Esophagus squamous epithelium (tissue), 5 donors: ENCODE data around the gene IGF2BP1. TPM values are rescaled to one million over a fixed set of nuclear protein-coding genes. Genes with fewer than 3 reads are reported as not detected.
"Not testable (repeated sequence)": the region's sequence is repeated elsewhere in the genome, so short reads cannot be mapped to it uniquely, and the experiment has no call there.

Source experiments
- DNase-seq: peaks from one replicate; lab custom pipeline; 2025; lab: John Stamatoyannopoulos, UW
- H3K27ac ChIP-seq, 4 donors: fragments of 200-600 bp; sonication (generic); one replicate each; pipeline ENCODE4 v1.5.1; 2016 to 2019; ENCODE audit warnings: mild to moderate bottlenecking in 1 of 4
- H3K27me3 ChIP-seq, 4 donors: fragments of 200-600 bp; sonication (generic); 1 replicate in 3 of 4; 2 replicates in 1 of 4; pipeline versions ENCODE4 v1.5.1 to v1.6.0; 2017 to 2021; ENCODE audit warnings: antibody characterized with exemption in 1 of 4
- H3K36me3 ChIP-seq, 3 donors: fragments of 200-600 bp; sonication (generic); one replicate each; pipeline ENCODE4 v1.5.1; 2016 to 2019
- H3K4me1 ChIP-seq, 3 donors: fragments of 200-600 bp; sonication (generic); one replicate each; pipeline ENCODE4 v1.5.1; 2017 to 2019
- H3K4me3 ChIP-seq, 4 donors: fragments of 200-600 bp; sonication (generic); 1 replicate in 3 of 4; 2 replicates in 1 of 4; pipeline ENCODE4 v1.5.1; 2016 to 2019; ENCODE audit warnings: mild to moderate bottlenecking in 2 of 4, moderate library complexity in 1 of 4
- H3K9me3 ChIP-seq, 3 donors: fragments of 200-600 bp; sonication (generic); one replicate each; pipeline ENCODE4 v1.5.1; 2016 to 2019
- POLR2A ChIP-seq, 4 donors: fragments of 450-650 bp; IDR thresholded peaks; one replicate each; pipeline ENCODE4 v1.6.1; 2017; ENCODE audit warnings: antibody characterized with exemption in 4 of 4, mild to moderate bottlenecking in 4 of 4, moderate library complexity in 3 of 4
- WGBS, 2 donors: methylation state at CpG; one replicate each; pipeline ENCODE4 v1.1.5; 2018; 5-methylcytosine and 5-hydroxymethylcytosine counted together
- intact Hi-C: fragments of 100-400 bp; cut with DNase I; formaldehyde crosslinking; loops from one replicate; pipeline ENCODE4 v1.15.0; 2022
- total RNA-seq, 4 donors: library from RNA; depleted of rRNA; stranded (reverse); fragments of >200 nt; gene quantifications; one replicate each; pipeline ENCODE4 v1.1.0, GENCODE V29; 2016
- TF ChIP-seq, protein P1 (sequence below), 6 experiments: fragments of 450-650 bp in 4 of 6; fragments of 200-600 bp in 2 of 6; sonication (generic) in 2 of 6; IDR thresholded peaks; one replicate each; pipeline ENCODE4 v1.5.1; 2016 to 2019; ENCODE audit warnings: antibody characterized with exemption in 6 of 6, mild to moderate bottlenecking in 4 of 6, moderate library complexity in 4 of 6
- donor health status: DM: yes; HTN: yes; CAD: no.

The IGF2BP1 gene
- total RNA-seq, 4 donors from 2014 or later, result not detected

DNA sequence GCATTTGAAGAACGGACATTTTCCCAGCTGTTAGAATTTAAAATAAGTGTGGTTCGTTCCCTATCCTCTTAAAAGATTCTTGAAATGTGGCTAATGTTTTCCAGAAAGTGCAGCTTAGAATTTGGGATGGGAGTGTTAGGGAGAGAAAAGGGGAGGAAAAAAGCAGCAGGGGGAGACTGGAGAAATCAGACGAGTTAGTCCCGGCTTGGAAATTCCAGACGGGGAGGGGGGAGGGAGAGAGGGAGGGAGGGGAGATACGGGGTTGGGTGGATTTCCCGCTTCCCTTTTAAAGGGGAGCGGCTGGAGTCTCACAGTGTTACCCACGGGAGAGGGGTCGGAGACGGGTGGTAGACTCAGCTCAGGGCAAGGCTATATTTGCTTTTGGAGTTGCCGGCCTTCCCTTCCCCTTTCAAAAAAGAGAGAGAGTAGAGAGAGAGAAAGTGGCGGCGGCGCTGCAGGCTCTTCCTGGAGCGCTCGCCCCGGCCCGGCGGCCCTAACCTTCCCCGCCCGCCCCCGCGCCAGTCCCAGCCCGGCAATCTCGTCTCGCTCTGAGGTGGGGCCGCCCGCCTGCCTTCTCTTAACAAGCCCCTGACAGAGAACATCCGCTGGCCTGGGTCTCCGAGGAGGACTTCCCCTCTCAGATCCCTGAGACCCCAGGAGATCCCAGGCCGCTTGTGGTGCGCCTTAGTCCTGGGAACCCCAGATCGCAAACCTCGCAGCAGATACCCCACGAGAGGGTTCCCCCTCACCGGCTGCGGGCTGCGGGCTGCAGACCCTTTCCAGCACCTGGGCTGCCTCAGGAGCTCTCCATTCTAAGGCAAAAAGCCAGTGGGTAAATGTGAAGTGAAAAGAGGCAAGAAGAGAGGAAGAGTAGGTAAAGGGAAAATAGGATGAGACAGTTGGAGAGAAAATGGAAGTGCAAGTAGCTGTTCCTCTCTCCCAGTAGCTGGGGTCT, 6.6 kb downstream of the IGF2BP1 start:
- DNase-seq, result no peak
- no peak for TF ChIP-seq POLR2A (IDR thresholded peaks at IDR 0.05)
- TF ChIP-seq, protein P1, sequence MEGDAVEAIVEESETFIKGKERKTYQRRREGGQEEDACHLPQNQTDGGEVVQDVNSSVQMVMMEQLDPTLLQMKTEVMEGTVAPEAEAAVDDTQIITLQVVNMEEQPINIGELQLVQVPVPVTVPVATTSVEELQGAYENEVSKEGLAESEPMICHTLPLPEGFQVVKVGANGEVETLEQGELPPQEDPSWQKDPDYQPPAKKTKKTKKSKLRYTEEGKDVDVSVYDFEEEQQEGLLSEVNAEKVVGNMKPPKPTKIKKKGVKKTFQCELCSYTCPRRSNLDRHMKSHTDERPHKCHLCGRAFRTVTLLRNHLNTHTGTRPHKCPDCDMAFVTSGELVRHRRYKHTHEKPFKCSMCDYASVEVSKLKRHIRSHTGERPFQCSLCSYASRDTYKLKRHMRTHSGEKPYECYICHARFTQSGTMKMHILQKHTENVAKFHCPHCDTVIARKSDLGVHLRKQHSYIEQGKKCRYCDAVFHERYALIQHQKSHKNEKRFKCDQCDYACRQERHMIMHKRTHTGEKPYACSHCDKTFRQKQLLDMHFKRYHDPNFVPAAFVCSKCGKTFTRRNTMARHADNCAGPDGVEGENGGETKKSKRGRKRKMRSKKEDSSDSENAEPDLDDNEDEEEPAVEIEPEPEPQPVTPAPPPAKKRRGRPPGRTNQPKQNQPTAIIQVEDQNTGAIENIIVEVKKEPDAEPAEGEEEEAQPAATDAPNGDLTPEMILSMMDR (IDR thresholded peaks at IDR 0.05), result no peak
- no peaks in the 10 kb centered on the region for H3K9me3 ChIP-seq
- intact Hi-C loops, result no loop called here
- peaks cover 0 to 100% (median 45%) of the 10 kb centered on the region in 4 donors for H3K27me3 ChIP-seq
- no peak overlapping the region for H3K4me3 ChIP-seq
- no peaks in the 10 kb centered on the region for H3K36me3 ChIP-seq
- WGBS, 2 donors, result 14 to 23% methylated on average over 11 to 17 of the region's 39 CpGs
- H3K27ac ChIP-seq, result no peak overlapping the region
- H3K4me1 ChIP-seq, result peaks cover 0 to 6% (median 0%) of the 10 kb centered on the region in 3 donors

DNA sequence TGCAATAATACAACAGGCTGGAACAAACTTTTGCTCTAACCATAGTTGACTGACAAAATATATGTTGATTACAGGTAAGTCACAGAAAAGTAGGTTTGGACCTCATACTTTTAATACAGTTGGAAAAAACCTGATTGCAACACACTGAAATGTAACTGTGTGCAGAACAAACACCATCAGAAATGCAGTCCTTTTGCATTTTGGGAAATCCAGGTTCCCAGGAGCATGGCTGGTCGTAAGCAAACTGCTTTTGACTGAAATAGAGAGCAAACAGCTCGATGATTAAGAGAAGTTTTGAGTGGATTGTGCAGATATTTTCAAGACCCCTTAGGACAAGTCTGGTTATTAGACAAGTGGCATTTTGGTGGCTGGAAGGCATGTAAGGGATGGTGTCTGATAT, 8.0 kb downstream of the IGF2BP1 start:
- Histone ChIP-seq H3K36me3 (no peaks in the 10 kb centered on the region), H3K9me3 (no peaks in the 10 kb centered on the region), H3K27me3 (peaks cover 0 to 100% (median 40%) of the 10 kb centered on the region in 4 donors), H3K4me3 (no peak overlapping the region), H3K4me1 (peaks cover 0 to 6% (median 0%) of the 10 kb centered on the region in 3 donors), H3K27ac (no peak overlapping the region)
- DNase-seq, result no peak
- TF ChIP-seq POLR2A (IDR thresholded peaks at IDR 0.05), result no peak
- TF ChIP-seq, protein P1 (IDR thresholded peaks at IDR 0.05), result no peak
- intact Hi-C loops, result no loop called here
- WGBS, 2 donors, result 65 to 76% methylated on average over 2 of the region's 2 CpGs

DNA sequence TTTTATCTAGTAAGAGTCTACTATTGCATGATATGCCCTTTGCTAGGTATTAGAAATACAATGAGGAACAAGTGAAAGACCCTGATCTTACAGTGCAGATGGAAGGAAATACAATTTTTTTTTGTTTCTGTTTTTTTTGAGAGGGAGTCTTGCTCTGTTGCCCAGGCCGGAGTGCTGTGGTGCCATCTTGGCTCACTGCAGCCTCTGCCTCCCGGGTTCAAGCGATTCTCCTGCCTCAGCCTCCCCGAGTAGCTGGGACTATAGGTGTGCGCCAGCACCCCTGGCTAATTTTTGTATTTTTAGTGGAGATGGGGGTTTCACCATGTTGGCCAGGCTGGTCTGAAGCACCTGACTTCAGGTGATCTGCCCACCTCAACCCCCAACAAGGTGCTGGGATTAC, 11.7 kb downstream of the IGF2BP1 start:
- H3K4me1 ChIP-seq, DNase-seq, H3K9me3 ChIP-seq, intact Hi-C loops, H3K27ac ChIP-seq, H3K36me3 ChIP-seq, H3K4me3 ChIP-seq: not testable (repeated sequence)
- WGBS, 2 donors, result 85 to 88% methylated on average over 5 of the region's 5 CpGs
- peaks cover 0 to 100% (median 30%) of the 10 kb centered on the region in 4 donors for H3K27me3 ChIP-seq

DNA sequence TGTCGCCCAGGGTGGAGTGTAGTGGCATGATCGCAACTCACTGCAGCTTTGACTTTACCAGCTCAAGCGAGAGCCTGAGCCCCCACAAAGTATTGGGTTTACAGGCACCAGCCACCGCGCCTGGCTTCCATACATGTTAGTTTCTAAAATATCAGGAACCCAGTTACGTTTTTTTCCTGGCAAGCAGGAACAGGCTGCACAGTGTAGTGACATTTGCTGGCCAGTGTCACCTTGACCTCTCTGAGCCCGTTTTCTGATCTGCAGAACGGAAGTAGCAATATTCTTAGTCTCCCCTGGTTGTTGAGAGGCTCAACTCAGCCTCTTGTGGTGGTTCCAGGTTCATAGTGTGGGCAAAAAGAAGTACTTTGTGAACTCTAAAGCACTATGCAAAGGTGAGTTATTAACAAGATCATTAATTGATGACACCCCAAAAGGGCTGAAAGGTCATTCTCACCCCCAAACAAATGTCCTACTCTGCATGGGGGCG, 15.6 kb downstream of the IGF2BP1 start:
- no peak for DNase-seq
- H3K27ac ChIP-seq, result no peak overlapping the region
- no peaks in the 10 kb centered on the region for H3K9me3 ChIP-seq
- intact Hi-C loops, result no loop called here
- peaks cover 3 to 99% (median 29%) of the 10 kb centered on the region in 4 donors for H3K27me3 ChIP-seq
- WGBS, 2 donors, result 68 to 69% methylated on average over 7 to 8 of the region's 9 CpGs
- no peak for TF ChIP-seq POLR2A (IDR thresholded peaks at IDR 0.05)
- TF ChIP-seq, protein P1 (IDR thresholded peaks at IDR 0.05), result no peak
- peaks cover 3 to 24% (median 6%) of the 10 kb centered on the region in 3 donors for H3K4me1 ChIP-seq
- H3K4me3 ChIP-seq, result no peak overlapping the region
- H3K36me3 ChIP-seq, result no peaks in the 10 kb centered on the region

DNA sequence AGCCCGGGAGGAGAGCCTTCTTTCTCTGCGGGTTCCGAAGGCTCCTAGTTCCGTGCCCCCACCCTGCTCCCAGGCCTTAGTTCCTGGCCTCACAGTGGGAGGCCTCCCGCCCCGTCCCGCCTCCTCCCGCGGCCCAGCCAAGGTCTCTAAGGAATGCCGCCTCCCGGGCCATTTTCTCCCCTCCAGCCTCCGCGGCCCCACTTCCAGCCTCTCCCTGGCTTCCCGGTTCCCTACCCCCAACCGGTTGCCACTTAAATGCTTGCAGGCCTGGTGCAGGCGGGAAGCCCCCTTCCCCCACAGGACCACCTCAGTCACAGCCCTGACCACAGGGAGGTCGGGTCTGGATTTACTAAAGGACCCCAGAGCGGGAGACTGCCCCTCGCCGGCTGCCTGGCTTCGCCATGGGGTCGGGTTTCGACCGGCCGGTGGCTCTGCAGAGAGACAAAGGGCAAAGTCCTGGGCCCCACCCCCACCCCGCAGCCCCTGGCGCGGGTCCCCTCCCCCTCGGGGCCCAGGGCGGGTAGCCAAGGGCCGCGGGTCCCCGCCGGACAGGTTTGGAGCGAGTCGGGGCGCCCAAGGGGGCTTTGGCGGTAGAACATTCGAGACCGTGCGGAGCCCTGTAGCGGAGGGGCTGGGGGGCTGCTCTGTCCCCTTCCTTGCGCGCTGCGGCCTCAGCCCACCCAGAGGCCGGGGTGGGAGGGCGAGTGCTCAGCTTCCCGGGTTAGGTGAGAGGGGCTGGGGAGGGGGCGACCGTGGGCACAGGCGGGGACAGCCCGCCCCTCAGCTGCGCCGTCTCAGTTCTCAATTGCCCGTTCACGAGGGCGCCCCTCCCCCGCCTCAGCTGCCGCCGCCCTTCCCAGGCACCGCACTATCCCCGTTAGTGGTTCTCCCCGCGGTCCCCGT, 16.4 kb downstream of the IGF2BP1 start:
- Histone ChIP-seq H3K27me3 (peaks cover 3 to 99% (median 29%) of the 10 kb centered on the region in 4 donors), H3K4me1 (peaks cover 3 to 24% (median 6%) of the 10 kb centered on the region in 3 donors), H3K27ac (no peak overlapping the region), H3K36me3 (no peaks in the 10 kb centered on the region), H3K4me3 (no peak overlapping the region), H3K9me3 (no peaks in the 10 kb centered on the region)
- 36 to 41% methylated on average over 10 to 28 of the region's 65 CpGs for WGBS, 2 donors
- intact Hi-C loops, result no loop called here
- TF ChIP-seq, protein P1 (IDR thresholded peaks at IDR 0.05), result no peak
- no peak for DNase-seq
